ENCODE data around the gene SLC4A1AP.

SLC4A1AP gene

GRCh38 chr2:27738349-27739057, 74.8 kb downstream of the SLC4A1AP start:
- DNase-seq (ENCODE audit: low read depth in 2 of 2, low spot score in 1 of 2): no peak

- DNase-seq (ENCODE audit: low read depth in 2 of 2, low spot score in 1 of 2): no peak
Measured at GRCh38 chr2:27739058-27739373, 75.3 kb downstream of the SLC4A1AP start.

GRCh38 chr2:27741673-27742072, 78.0 kb downstream of the SLC4A1AP start:
- DNase-seq (ENCODE audit: low read depth in 2 of 2, low spot score in 1 of 2): no peak

- DNase-seq (ENCODE audit: low read depth in 2 of 2, low spot score in 1 of 2): no peak
Measured at GRCh38 chr2:27742571-27742970, 78.9 kb downstream of the SLC4A1AP start.
